T-helper 17 cell (primary cell): ENCODE measurements around the gene CLIC1. TPM values are rescaled to one million over a fixed set of nuclear protein-coding genes. Genes with fewer than 3 reads are reported as not detected.
"Not testable (repeated sequence)": the region's sequence is repeated elsewhere in the genome, so short reads cannot be mapped to it uniquely, and the experiment has no call there.

Experiments
- ATAC-seq: fragments of 150-1000 bp; cut with Tn5 transposase; 2 replicates; pipeline ENCODE4 v1.10.0; 2021; ENCODE audit warnings: mild to moderate bottlenecking, moderate library complexity
- DNase-seq, 3 donors: peaks; one replicate each; pipeline versions ENCODE4 v3.0.0 to v3.0.0-alpha.2; 2020 to 2021
- H3K9me3 ChIP-seq: one replicate; pipeline ENCODE4 v1.7.0; 2013; ENCODE audit warnings: low read length, mild to moderate bottlenecking; ENCODE audit not compliant: control insufficient read depth, poor library complexity, severe bottlenecking
- H3K27ac Mint-ChIP-seq: one replicate; pipeline ENCODE4 v1.8.0; 2022; ENCODE audit warnings: mild to moderate bottlenecking, moderate library complexity, mixed read lengths
- H3K27me3 Mint-ChIP-seq: one replicate; pipeline ENCODE4 v1.8.0; 2022; ENCODE audit warnings: mixed read lengths
- H3K36me3 Mint-ChIP-seq: one replicate; pipeline ENCODE4 v1.8.0; 2022; ENCODE audit warnings: low read depth, mixed read lengths
- H3K4me1 Mint-ChIP-seq: one replicate; pipeline ENCODE4 v1.8.0; 2022; ENCODE audit warnings: mild to moderate bottlenecking, mixed read lengths
- H3K4me3 Mint-ChIP-seq: one replicate; pipeline ENCODE4 v1.8.0; 2022; ENCODE audit warnings: mild to moderate bottlenecking, moderate library complexity, mixed read lengths
- total RNA-seq, 4 donors: library from RNA in 2 of 4; stranded (reverse) in 2 of 4; gene quantifications; one replicate each; pipeline ENCODE4 v1.2.3 and lab custom pipeline; 2022 to 2026

The CLIC1 gene
- total RNA-seq, 2 donors from 2014 or later: 145 to 152 TPM

DNA sequence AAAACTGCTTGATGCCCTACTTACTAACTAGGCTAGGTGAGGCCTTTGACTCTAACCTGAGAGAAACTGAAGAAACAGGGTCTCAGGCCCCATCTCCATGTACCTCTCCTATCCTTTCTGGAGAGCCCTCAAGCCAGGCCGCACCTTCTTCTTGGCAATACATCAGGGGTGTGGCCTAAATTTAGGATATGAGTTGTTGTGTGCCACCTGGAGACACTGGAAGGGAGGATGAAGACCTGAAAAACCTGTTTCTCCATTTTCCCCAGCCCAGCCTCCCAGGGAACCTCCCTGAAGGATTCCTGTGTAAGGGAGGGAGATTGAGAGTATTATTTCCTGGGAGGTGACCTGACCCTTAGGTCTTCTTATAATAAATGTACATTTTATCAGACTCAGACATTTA, 18.1 kb downstream of the CLIC1 start:
- Mint-ChIP-seq H3K27ac (peak overlapping the region; percentile 63), H3K36me3 (peaks cover 3% of the 10 kb centered on the region), H3K4me1 (peaks cover 12% of the 10 kb centered on the region), H3K4me3 (no peak overlapping the region), H3K27me3 (peaks cover under 1% of the 10 kb centered on the region)
- ATAC-seq (no peak), DNase-seq (no peak)
- H3K9me3 ChIP-seq: no peaks in the 10 kb centered on the region

DNA sequence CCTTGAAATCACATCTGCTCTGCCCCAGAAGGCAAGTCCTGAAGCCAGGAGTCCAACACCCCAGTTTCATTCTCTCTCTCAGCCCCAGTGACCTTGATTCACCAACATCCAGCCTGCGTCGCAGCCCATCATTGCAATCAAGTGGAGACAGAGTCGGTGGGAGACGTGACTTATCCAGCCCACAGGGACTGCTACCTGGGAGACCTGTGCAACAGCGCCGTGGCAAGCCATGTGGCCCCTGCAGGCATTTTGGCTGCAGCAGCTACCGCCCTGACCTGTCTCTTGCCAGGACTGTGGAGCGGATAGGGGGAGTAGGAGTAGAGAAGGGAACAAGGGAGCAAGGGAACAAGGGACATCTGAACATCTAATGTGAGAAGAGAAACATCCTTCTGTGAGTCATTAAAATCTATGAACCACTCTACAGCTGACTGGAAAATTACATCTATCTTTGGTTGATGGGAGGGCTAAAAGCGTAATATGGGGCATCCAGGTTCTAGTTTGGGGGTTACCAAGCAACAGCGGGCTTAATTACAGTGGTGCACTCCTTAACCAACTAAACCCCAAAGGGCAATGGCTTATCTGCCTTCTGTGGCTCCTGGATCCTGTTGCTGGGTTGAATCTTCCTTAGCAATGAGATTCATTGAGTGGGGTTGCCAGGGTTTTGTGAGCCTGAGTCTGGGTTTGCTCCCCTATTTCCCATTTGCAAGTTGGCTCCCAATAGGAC, 18.7 kb downstream of the CLIC1 start:
- no peak overlapping the region for H3K27ac Mint-ChIP-seq
- H3K4me3 Mint-ChIP-seq: no peak overlapping the region
- peaks cover 6% of the 10 kb centered on the region for H3K27me3 Mint-ChIP-seq
- peaks cover 3% of the 10 kb centered on the region for H3K36me3 Mint-ChIP-seq
- ATAC-seq: no peak
- H3K9me3 ChIP-seq: no peaks in the 10 kb centered on the region
- DNase-seq: no peak
- H3K4me1 Mint-ChIP-seq: peaks cover 14% of the 10 kb centered on the region

DNA sequence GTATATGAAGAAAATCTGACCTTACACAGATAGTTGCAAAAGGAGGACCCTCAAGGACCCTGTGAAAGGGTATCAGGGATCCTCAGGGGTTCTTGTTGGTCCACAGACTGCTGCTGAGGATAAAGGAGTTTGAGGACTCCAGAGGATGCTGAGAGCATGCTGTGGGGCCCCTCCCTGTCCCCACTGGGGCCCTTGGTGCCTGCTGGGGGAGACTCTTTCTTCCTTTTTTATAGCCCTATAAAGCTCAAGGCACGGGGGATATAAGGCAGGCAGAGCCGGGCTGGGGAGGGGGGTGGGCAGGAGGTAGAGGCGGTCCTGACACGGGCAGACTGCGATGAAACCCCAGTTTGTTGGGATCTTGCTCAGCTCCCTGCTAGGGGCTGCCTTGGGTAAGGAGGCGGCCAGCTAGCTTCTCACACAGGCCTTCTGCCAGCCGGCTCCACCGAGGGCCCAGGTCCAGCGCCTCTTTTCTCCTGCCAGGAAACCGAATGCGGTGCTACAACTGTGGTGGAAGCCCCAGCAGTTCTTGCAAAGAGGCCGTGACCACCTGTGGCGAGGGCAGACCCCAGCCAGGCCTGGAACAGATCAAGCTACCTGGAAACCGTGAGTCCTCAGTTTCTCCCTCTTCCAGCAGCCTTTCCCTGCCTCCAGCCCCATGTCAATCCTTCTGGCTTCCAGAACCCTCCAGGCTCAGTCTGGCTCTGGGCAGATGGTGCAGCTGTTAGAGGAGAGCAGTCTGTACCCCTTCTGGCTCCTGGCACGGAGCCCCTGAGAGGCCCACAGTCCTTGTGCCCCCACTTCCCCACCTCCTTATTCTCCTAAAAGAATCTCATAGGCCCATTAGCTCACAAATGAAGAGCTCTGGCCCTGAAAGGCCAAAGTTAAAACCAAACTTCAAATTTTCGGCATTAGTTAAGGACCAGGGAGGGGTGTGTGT, 21.0 kb downstream of the CLIC1 start, which contains the start of gene LY6G6D:
LY6G6D (plus strand) TSS at position 327 of the 937 bp plus-strand sequence; CDS start at position 335, 8 bp downstream.
- Mint-ChIP-seq H3K27me3 (peaks cover 10% of the 10 kb centered on the region), H3K4me1 (peaks cover 25% of the 10 kb centered on the region), H3K27ac (no peak within 1 kb of the TSS), H3K36me3 (no peaks in the 10 kb centered on the region), H3K4me3 (no peak within 1 kb of the TSS)
- H3K9me3 ChIP-seq: no peaks in the 10 kb centered on the region
- ATAC-seq (no peak), DNase-seq (no peak)

GRCh38 chr6:31713991-31714684, 22.2 kb downstream of the CLIC1 start:
- Mint-ChIP-seq H3K4me1 (peaks cover 24% of the 10 kb centered on the region), H3K36me3 (no peaks in the 10 kb centered on the region), H3K27ac (no peak overlapping the region), H3K27me3 (peaks cover 10% of the 10 kb centered on the region), H3K4me3 (no peak overlapping the region)
- ATAC-seq (no peak), DNase-seq (no peak)
- no peaks in the 10 kb centered on the region for H3K9me3 ChIP-seq

DNA sequence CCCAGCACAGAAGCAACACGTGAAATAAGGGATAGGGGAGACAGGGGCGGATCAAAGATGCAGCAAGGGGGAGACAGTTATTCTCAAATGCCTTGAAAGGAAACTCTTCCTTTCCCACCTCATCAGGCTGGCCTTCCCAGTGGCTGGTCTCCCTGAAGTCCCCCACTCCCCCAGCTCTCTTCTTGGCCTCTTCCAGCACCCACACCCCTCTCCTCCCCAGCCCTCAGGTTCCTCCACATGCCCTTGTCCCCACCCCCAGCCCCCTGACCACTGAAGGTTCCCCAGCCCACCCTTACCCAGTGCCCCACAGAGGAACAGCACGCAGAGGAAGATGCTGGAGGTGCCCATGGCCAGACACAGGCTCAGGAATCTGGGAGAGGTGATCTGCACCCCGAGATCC, 22.9 kb downstream of the CLIC1 start:
- Mint-ChIP-seq H3K4me3 (no peak overlapping the region), H3K36me3 (no peaks in the 10 kb centered on the region), H3K27me3 (peaks cover 10% of the 10 kb centered on the region), H3K4me1 (peaks cover 19% of the 10 kb centered on the region), H3K27ac (no peak overlapping the region)
- H3K9me3 ChIP-seq: no peaks in the 10 kb centered on the region
- DNase-seq: no peak
- no peak for ATAC-seq

GRCh38 chr6:31712296-31712695, 24.0 kb downstream of the CLIC1 start:
- DNase-seq (no peak), ATAC-seq (peak; percentile 64)
- Mint-ChIP-seq H3K4me3 (no peak overlapping the region), H3K27me3 (peaks cover 10% of the 10 kb centered on the region), H3K4me1 (peaks cover 19% of the 10 kb centered on the region), H3K27ac (no peak overlapping the region), H3K36me3 (no peaks in the 10 kb centered on the region)
- H3K9me3 ChIP-seq: no peaks in the 10 kb centered on the region

DNA sequence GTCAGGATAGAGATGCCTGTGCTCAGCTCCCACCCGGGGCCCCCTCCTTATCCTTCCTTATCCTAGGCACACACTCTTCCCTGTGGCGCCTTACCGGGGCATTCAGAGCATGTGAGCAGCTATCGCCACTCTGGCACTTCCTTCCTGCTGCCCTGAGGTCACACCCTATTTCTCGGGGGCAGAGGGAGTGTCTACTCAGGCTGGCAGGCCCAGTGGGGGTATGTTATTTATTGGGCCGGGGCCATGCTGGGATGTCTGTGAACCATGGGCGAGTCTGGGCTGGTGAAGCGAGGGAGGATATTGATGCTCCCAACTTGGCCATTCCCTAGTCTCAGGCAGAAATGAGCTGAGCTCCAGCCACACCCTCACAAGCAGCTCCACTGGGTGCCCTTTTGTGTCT, 25.1 kb downstream of the CLIC1 start:
- no peaks in the 10 kb centered on the region for H3K9me3 ChIP-seq
- Mint-ChIP-seq H3K27ac (peak overlapping the region; percentile 63), H3K4me3 (no peak overlapping the region), H3K27me3 (peaks cover 10% of the 10 kb centered on the region), H3K36me3 (no peaks in the 10 kb centered on the region), H3K4me1 (peaks cover 19% of the 10 kb centered on the region)
- ATAC-seq (no peak), DNase-seq (no peak)

GRCh38 chr6:31710523-31711219, 25.7 kb downstream of the CLIC1 start:
- H3K27ac Mint-ChIP-seq: peak overlapping the region; percentile 63
- H3K27me3 Mint-ChIP-seq: peaks cover 10% of the 10 kb centered on the region
- H3K9me3 ChIP-seq: no peaks in the 10 kb centered on the region
- peak overlapping the region; percentile 77 for H3K4me3 Mint-ChIP-seq
- ATAC-seq (no peak), DNase-seq (no peak)
- peaks cover 19% of the 10 kb centered on the region for H3K4me1 Mint-ChIP-seq
- H3K36me3 Mint-ChIP-seq: no peaks in the 10 kb centered on the region

- ATAC-seq, H3K27me3 Mint-ChIP-seq: not testable (repeated sequence)
Observed at GRCh38 chr6:31709157-31709556, 27.2 kb downstream of the CLIC1 start.

GRCh38 chr6:31708224-31708623, 28.1 kb downstream of the CLIC1 start:
- DNase-seq: no peak
- Mint-ChIP-seq H3K36me3 (no peaks in the 10 kb centered on the region), H3K27ac (no peak overlapping the region), H3K4me3 (no peak overlapping the region), H3K4me1 (peaks cover 18% of the 10 kb centered on the region), H3K27me3 (peaks cover 9% of the 10 kb centered on the region)
- no peak for ATAC-seq
- H3K9me3 ChIP-seq: no peaks in the 10 kb centered on the region

More at GRCh38 chr6:31709157-31709556, 27.2 kb downstream of the CLIC1 start:
- not testable (repeated sequence) for H3K4me3 Mint-ChIP-seq, DNase-seq, H3K36me3 Mint-ChIP-seq, H3K9me3 ChIP-seq, H3K27ac Mint-ChIP-seq
- peaks cover 17% of the 10 kb centered on the region for H3K4me1 Mint-ChIP-seq

- Mint-ChIP-seq H3K36me3 (peaks cover 1% of the 10 kb centered on the region), H3K4me1 (peaks cover 18% of the 10 kb centered on the region), H3K27ac (no peak overlapping the region), H3K27me3 (peaks cover 4% of the 10 kb centered on the region), H3K4me3 (no peak overlapping the region)
- ATAC-seq (no peak), DNase-seq (no peak)
- H3K9me3 ChIP-seq: no peaks in the 10 kb centered on the region
Observed at GRCh38 chr6:31707701-31708100, 28.6 kb downstream of the CLIC1 start.

- H3K4me3 Mint-ChIP-seq: no peak within 1 kb of the TSS
- DNase-seq: no peak
- H3K9me3 ChIP-seq: no peaks in the 10 kb centered on the region
- H3K27ac Mint-ChIP-seq: peak within 1 kb of the TSS; percentile 57
- no peak for ATAC-seq
- H3K27me3 Mint-ChIP-seq: no peaks in the 10 kb centered on the region
- peaks cover 21% of the 10 kb centered on the region for H3K4me1 Mint-ChIP-seq
- H3K36me3 Mint-ChIP-seq: peaks cover 7% of the 10 kb centered on the region
Observed at GRCh38 chr6:31706599-31706998, 29.7 kb downstream of the CLIC1 start, which contains the start of gene LY6G6F. Gene LY6G6F (plus strand): TSS chr6:31706866. CDS start chr6:31706907, 41 bp downstream.
